GM04503 (cell line): Measurements from ENCODE around the gene SAMD14.

Experiments used
- DNase-seq: peaks from one replicate; pipeline ENCODE4 v3.0.0-alpha.2; 2012; ENCODE audit warnings: low read depth

The SAMD14 gene

DNA sequence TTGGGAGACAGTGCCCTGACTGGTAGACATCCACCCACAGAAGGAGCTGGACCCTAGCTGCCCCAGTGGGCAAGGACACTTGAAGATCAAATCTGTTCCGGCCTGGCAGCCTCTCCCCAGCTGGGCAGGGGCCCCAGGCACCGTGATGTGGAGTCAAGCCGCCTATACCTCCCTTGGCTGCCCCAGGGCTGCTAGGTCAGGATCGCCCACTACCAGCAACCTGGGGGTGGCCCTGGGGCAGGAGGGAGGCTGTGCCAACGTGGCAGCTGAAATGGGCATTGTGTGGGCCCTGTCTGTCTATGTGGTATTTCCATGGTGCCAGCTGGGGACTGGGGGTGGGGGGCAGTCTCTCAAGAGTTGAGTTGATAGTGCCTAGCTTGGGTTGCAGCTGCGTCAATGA is 33.9 kb downstream of the SAMD14 start:
- no peak for DNase-seq

DNA sequence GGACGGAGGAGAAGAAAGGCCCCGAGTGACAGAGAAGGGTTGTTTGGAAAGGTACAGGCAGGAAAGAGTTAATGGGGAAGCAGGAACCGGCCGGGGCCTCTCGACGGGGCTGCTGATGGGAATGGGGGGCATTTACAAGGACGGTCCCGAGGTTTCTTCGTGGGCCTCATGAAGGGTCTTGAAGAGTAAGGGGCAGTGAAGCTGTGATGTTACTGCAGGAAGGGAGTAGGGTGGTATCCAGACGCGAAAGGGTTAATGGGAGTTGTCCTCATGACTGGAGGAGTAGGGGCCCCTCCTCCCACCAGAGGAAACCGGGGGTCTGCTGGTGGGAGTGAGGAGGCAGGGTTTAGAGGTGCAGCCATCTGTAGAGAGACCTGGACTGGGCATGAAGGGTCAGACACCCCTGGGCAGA is 34.3 kb downstream of the SAMD14 start:
- DNase-seq: no peak

DNA sequence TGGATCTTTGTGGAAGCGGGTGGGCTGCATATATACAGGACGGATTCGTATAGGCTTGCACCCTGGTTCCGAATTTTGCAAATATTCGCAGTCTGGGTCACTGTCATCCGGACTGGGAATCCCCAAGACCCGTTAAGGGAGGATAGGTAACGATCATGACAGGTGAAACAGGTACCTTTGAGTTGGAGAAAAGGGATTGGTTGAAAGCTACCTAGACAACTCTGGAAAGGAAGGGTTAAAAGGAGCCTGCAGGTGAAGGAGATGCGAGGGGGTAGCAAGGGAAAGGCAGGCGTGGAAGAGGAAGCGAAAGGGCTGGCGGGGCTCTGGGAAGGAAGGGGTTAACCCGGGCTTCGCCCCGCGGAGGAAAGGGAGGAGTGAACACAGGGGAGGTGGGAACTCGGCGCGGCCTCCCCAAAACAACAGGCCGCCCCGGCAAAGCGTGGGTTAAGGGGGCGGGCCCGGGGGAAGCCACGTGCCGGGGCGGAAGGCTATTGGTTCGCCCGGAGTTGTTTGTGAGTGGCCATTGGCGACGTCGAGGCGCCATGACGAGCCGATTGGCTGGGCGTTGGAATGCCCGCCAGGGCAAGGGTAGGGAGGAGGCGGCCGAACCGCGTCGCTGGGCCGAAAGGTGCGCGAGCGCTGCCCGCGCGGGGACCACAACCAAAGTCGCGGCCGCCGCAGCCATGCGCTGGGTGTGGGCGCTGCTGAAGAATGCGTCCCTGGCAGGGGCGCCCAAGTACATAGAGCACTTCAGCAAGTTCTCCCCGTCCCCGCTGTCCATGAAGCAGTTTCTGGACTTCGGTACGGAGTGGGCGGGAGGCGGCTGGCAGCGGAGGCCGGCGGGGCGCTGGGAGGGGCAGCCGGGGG is 35.0 kb downstream of the SAMD14 start, which contains the start of gene PDK2:
Gene PDK2, plus strand, starts transcription at position 599 of the 867 bp plus-strand sequence. Its CDS starts 85 bp downstream, at position 684.
- peak; percentile 80 for DNase-seq

DNA sequence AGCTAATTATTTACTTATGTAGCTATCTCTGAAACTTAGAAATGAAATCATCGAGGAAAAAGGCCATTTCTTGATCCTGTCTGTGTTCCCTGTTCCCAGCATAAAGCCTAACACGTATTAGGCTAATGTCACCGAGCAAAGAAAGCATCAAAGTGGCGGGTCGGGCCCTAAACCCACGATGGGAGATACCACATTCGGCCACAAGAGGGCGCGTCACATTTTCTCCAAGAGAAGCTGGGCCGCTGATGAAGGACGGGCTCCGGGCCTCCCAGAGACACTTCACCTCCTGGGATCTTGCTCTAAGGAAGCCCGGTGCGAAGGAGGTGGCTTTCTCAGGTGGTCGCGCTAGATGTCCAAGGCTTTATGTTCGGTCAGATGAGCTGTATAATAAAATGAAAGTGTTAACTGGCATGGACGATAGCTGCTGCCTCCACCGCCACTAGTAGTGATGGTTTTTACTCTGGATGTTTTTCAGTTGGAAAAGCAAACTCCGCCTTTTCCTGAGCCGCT is 35.7 kb downstream of the SAMD14 start:
- peak; percentile 36 for DNase-seq

DNA sequence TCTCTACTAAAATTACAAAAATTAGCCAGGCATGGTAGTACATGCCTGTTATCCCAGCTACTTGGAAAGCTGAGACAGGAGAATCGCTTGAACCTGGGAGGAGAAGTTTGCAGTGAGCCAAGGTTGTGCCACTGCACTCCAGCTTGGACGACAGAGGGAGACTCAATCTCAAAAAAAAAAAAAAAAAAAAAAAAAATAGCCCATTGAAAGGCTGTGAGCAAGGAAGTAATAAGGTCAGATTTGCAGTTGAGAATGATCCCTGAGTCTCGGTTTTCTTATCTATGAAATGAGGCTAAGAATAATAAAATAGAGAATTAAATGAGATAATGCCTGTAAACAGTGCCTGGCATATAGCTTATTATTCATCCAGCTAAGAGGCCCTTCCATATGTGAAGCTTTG is 36.2 kb downstream of the SAMD14 start:
- DNase-seq: no peak

DNA sequence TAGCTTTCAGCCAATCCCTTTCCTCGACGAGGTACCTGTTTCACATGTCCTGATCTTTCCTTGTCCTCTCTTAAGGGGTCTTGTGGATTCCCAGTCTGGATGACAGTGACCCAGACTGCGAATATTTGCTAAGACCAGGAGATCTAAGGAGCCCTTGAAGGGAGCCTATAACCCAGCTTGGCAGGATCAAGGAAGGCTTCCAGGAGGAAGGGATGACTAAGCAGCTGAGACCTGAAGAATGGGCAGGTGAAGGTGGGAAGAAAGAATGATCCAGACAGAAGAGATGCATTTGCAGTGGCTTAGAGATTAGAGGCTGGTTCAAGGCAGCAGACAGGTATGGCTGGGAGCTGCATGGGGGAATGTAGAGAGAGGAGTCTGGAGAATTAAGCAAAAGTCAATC is 36.7 kb downstream of the SAMD14 start:
- no peak for DNase-seq

DNA sequence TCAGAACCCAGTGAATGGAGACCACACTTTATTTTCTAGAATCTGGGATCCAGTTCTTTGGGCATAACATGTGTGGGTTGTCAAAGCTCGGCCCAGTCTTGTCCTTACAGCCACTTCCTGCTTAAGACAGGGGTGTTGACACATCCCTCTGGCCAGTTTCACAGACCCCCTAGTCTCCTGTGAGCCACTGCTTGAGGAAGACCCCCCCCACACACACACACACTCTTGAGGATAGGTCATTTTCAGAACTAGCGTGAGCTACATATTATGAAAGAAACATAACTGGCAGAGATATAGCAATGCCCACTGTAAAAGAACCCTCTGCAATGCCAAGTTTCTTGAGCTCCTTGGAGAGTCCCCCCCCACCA is 38.1 kb downstream of the SAMD14 start:
- DNase-seq: no peak

DNA sequence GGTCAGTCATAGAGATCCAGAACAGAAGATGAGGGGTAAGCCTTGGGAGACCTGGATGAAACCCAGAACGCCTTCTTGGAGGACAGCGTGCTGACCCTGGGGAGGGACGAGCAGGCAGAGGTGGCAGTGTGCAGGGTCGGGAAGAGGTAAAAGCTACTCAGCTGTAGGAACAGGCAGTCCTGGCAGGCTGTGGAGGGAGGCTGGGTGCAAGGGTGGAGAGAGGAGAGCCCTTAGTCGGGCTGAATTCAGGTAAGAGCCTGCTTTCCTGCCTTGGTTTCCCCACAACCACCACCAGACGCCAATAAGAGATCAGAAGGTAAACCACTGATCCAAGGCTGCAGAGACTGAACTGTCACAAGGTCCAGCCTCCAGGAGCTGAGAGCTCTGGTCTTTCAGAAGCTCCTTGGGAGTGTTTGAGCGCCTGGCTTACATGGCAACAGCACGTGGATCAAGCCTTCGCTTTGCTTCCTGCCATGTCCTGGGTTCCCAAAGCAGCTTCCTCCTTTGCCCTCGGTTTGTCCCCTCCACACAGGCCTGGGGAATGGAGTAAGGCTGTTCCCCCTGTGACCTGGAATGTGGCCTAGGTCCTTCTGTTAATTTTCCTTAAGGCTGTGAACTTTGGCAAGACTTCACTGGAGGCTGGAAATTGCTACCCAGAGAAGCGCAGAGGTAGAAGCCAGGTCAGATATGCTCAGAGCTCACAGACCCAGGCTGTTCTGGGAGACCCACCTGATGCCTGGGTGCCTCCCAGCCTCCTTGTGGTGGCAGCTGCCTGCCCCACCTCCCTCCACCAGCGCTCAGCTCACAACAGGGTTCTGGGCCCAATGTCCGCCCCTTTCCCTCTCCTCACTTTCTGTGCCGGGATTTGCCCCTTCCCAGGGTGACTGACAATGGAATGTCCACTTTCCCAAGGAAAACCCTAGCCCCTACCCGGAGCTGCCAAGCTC is 38.7 kb downstream of the SAMD14 start:
- DNase-seq: no peak

DNA sequence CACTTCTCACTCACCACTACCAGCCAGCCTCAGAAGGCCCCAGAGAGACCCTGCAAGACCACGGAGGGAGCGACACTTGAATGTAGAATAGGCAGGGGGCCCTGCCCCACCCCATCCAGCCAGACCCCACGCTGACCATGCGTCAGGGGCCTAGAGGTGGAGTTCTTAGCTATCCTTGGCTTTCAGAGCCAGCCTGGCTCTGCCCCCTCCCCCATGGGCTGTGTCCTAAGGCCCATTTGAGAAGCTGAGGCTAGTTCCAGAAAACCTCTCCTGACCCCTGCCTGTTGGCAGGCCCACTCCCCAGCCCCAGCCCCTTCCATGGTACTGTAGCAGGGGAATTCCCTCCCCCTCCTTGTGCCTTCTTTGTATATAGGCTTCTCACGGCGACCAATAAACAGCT is 39.9 kb downstream of the SAMD14 start:
- no peak for DNase-seq

DNA sequence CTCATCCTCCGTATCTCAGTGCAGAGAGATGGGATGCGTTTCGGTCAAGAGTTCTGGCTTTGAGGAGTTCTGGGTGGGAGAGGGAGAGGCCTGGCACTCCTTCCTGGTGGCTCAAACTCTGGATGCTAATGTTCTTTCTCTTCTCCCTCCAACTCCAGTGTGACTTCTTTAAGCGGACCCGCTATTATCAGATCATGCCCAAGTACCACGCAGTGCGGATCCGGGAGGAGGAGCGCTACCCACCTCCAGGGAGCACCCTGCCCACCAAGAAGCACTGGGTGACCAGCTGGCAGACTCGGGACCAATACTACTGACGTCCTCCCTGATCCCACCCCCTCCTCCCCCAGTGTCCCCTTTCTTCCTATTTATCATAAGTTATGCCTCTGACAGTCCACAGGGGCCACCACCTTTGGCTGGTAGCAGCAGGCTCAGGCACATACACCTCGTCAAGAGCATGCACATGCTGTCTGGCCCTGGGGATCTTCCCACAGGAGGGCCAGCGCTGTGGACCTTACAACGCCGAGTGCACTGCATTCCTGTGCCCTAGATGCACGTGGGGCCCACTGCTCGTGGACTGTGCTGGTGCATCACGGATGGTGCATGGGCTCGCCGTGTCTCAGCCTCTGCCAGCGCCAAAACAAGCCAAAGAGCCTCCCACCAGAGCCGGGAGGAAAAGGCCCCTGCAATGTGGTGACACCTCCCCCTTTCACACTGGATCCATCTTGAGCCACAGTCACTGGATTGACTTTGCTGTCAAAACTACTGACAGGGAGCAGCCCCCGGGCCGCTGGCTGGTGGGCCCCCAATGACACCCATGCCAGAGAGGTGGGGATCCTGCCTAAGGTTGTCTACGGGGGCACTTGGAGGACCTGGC is 40.8 kb downstream of the SAMD14 start:
- no peak for DNase-seq

DNA sequence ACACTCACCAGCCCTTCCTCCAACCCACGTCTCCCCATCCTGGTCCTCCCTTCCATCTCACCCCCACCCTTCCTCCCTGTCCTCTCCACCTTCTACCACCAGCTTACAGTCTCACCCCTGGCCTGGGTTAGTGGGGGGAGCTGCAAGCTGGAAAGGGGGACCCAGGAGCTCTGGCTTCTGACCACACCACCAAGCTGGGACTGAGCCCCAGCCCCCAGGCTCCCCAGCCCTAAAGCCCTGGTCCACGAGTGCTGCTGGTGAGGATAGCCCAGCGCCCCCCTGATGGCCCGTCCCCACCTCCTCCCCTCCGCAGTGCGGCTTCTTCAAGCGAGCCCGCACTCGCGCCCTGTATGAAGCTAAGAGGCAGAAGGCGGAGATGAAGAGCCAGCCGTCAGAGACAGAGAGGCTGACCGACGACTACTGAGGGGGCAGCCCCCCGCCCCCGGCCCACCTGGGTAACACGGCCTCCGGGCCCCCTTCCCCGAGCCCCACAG is 42.0 kb downstream of the SAMD14 start:
- DNase-seq: no peak

DNA sequence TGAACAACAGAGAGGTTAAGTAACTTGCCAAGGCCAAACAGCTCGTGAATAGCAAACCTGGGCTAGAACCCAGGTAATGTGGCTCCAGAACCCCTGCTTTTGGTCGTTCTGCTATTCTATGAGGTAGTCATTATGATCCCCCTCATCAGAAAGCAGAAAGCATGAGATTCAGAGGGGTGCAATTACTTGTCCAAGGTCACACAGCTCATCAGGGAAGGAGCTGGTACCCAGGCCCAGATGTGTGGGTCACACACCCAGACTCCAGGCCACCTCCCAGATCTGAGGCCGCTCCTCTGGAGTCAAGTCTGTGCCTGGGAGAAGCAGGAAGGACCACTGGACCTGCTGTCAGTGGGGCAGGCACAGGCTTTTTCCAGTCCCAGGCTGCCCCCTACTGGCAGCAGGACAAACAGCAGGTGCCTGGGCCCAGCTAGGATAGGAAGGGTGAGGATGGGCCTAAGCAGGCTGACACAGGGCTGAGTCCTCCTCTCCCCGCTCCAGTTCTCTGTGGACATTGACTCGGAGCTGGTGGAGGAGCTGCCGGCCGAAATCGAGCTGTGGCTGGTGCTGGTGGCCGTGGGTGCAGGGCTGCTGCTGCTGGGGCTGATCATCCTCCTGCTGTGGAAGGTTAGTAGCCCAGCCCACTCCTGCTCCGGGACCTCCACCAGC is 42.6 kb downstream of the SAMD14 start:
- no peak for DNase-seq

DNA sequence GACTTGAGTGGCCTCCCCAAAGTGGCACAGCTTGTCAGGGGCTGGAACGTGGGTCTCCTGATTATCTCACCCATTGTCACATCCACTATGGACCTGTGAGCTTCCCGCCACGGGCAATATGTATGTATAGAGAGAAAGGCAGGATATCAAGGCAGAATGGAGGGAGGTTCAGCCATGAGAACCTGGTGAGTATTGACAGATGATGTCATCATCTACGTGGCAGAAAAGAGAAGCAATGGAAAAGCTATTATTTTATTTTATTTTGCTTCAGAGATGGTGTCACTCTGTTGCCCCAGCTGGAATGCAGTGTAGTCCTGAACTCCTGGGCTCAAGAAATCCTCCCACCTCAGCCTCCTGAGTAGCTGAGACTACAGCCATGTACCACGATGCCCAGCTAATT is 48.2 kb downstream of the SAMD14 start:
- DNase-seq: no peak

DNA sequence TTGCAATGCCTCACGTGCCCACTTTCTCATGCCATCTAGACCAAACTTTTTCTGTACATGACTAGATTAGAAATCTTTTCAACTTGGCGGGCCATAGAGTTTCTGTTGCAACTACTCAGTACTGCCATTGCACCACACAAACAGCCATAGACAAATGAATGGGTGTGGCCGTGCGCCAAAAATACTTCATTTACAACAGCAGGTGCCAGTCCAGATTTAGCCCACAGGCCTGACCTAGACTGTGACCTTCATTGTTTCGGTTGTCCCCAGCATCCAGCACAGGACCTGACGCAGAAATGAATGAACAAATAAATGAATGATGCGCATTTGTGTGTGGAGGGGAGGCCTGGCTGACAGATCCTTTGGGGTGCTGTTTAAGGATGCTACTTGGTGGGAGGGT is 49.1 kb downstream of the SAMD14 start:
- no peak for DNase-seq

DNA sequence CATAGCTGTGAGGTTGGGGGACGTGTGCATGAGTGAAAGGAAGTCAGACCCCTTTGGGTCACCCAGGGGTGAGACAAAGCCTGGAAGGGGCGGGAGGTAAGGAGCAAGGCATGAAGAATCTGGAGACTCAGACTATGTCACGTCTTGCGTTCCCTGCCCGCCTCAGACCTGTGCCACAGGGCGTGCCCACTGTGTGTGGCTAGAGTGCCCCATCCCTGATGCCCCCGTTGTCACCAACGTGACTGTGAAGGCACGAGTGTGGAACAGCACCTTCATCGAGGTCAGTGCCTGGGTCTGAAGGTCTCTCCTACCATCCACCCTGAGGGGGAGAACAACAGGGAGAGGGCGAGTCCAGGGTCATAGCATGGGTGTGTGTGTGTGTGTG is 49.9 kb downstream of the SAMD14 start:
- DNase-seq: no peak

DNA sequence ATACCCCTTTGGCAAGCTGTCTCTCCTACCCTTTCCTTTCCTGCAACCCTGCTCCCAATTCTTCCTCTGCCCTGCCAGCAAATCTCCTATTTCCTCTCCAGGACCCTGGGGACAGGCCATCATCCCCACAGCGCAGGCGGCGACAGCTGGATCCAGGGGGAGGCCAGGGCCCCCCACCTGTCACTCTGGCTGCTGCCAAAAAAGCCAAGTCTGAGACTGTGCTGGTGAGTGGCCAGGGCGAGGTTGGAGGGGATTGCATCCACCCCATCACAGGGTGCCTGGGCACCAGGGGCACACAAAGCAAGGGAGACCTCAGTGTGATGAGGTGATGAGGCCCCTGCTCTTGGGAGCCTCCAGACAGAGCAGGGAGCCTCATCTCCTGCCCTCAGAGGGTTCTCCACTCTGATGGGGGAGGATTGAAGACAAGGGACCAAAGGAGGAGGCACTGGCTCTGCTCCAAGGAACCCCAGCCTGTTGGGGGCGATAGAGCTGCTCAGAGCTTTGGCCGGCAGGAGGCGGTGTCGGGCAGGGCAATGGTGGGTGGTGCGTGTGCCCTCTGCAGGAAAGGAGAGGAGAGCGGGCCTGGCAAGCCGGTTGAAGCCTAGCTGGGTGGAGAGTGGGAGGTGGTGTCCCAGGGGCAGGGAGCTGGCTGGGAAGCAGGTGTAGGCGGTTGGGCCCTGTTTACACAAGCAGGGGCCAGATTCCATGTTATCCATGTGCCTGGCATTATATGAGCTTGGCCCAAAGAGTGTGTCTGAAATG is 50.4 kb downstream of the SAMD14 start:
- DNase-seq: no peak

DNA sequence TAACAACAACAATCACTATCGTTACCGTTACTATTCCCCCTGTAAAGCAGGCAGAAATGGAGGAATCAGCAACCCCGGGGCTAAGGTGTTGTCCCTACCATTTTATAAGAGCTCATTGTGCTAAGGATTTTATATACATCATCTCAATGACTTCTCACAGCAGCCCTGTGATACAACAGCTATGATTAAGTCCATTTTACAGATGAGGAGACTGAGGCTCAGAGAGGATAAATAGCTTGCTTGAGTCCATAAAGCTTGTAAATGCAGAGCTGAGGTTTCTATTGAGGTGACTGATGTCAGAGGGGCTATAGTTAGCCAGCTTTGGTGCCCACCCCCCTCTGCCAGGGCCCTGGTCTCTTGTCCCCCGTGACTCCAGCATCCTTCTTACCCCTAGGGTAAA is 51.5 kb downstream of the SAMD14 start:
- DNase-seq: no peak

DNA sequence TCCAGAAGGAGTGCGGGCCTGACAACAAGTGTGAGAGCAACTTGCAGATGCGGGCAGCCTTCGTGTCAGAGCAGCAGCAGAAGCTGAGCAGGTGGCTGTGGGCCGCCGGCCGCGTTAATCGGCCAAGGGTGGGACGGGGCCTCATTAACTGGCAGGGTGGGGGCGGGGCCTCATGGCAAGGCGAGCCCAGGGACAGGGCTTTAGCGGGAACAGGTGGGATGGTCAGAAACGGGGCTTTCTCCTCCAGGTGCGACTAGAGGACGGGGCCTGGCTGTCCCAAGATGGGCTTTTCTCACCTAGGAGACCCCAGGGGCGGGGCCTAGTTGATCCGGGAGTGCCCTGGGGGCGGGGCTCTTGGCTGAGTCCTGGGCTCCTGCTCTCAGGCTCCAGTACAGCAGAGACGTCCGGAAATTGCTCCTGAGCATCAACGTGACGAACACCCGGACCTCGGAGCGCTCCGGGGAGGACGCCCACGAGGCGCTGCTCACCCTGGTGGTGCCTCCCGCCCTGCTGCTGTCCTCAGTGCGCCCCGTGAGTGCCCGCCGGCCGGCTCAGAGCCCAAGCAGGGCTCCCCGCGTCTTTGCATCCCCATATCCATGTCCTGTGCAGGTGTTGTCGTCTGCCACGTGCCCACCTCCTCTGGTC is 53.2 kb downstream of the SAMD14 start:
- no peak for DNase-seq

DNA sequence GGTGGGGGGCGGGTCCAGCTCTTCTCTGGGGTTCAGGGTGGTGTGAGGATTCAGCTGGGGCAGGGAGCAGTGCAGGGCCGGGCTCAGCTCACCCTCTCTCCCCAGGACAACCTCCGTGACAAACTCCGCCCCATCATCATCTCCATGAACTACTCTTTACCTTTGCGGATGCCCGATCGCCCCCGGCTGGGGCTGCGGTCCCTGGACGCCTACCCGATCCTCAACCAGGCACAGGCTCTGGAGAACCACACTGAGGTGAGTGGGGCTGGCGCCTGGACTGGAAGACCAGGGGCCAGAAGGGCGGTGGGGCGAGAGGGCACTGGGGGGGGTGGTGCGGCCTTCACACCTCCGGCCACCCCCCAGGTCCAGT is 53.8 kb downstream of the SAMD14 start:
- DNase-seq: no peak
